Heart right ventricle (tissue), 16 donors: ENCODE data around the gene FAHD1. TPM values are rescaled to one million over a fixed set of nuclear protein-coding genes. Genes with fewer than 3 reads are reported as not detected.

Experiments
- ATAC-seq, 8 donors: fragments of 200-7000 bp; cut with Tn5 transposase; one replicate each; pipeline ENCODE4 v1.9.1; 2020; ENCODE audit warnings: mild to moderate bottlenecking in 8 of 8, moderate library complexity in 8 of 8, moderate number of reproducible peaks in 1 of 8
- DNase-seq, 2 donors: peaks; one replicate each; pipeline ENCODE4 v3.0.0-alpha.2; 2020
- H3K27ac ChIP-seq, 10 donors: fragments of 200-600 bp; sonication (generic) in 2 of 10; one replicate each; pipeline versions ENCODE4 v1.5.0 to v1.8.0; 2020 to 2022; ENCODE audit warnings: mild to moderate bottlenecking in 3 of 10
- H3K27me3 ChIP-seq, 7 donors: fragments of 200-600 bp; one replicate each; pipeline ENCODE4 v1.8.0; 2021 to 2022; ENCODE audit warnings: mild to moderate bottlenecking in 2 of 7
- H3K36me3 ChIP-seq, 9 donors: fragments of 200-600 bp; sonication (generic) in 1 of 9; one replicate each; pipeline versions ENCODE4 v1.5.0 to v1.8.0; 2020 to 2022; ENCODE audit warnings: mild to moderate bottlenecking in 2 of 9
- H3K4me1 ChIP-seq, 9 donors: fragments of 200-600 bp; sonication (generic) in 1 of 9; one replicate each; pipeline versions ENCODE4 v1.5.0 to v1.8.0; 2020 to 2022; ENCODE audit warnings: mild to moderate bottlenecking in 4 of 9
- H3K4me3 ChIP-seq, 10 donors: fragments of 200-600 bp; sonication (generic) in 2 of 10; one replicate each; pipeline versions ENCODE4 v1.5.0 to v1.8.0; 2020 to 2022; ENCODE audit warnings: mild to moderate bottlenecking in 7 of 10, moderate library complexity in 2 of 10
- H3K9me3 ChIP-seq, 11 donors: fragments of 200-600 bp in 10 of 11; sonication (generic) in 2 of 11; one replicate each; pipeline versions ENCODE4 v1.5.0 to v1.8.0; 2013 to 2022; ENCODE audit warnings: mild to moderate bottlenecking in 2 of 11, control low read depth in 1 of 11, moderate library complexity in 1 of 11
- WGBS, 2 donors: extraction: QIAGEN DNeasy Blood & Tissue Kit; methylation state at CpG; one replicate each; pipeline ENCODE4 v1.1.7; 2013; ENCODE audit warnings: inconsistent platforms in 1 of 2; 5-methylcytosine and 5-hydroxymethylcytosine counted together
- intact Hi-C, 10 donors: fragments of 100-400 bp; cut with DNase I; formaldehyde crosslinking; loops; one replicate each; pipeline versions ENCODE4 v1.11.1 to v1.14.2; 2022
- polyA plus RNA-seq, 2 donors: library from polyadenylated mRNA; stranded (reverse); fragments of 200-250 nt; gene quantifications; one replicate each; pipeline ENCODE4 v1.2.3, GENCODE V29; 2013
- total RNA-seq, 10 donors: library from RNA; stranded (reverse); fragmentation: NEBNext Ultra II Directional in 3 of 10; extraction: Animal tissue kit (Norgen Biotek cat#: 25700) in 3 of 10; gene quantifications; one replicate each; pipeline versions ENCODE4 v1.2.1 to v1.2.4, GENCODE V29; 2021 to 2023
- TF ChIP-seq, protein P1 (sequence below), 9 donors: fragments of 200-600 bp; sonication (generic) in 2 of 9; IDR thresholded peaks; one replicate each; pipeline versions ENCODE4 v1.5.0 to v1.8.0; 2021 to 2022; ENCODE audit warnings: antibody characterized with exemption in 9 of 9, mild to moderate bottlenecking in 5 of 9, moderate library complexity in 1 of 9
- donor health status: Arrhythmogenic right ventricular cardiomyopathy.
- donor health status: ischemic (EF 13 %, LVEDD 7.1; RV severe dilation, severe dysfunction).
- donor health status: healthy with polysubstance abuse.
- donor health status: DM: no; HTN: yes; CAD: no.
- donor health status: DM: no; HTN: no; CAD: no.
- donor health status: ischemic (EF 25% LVEDD 6.9; RV normal size, moderate dysfunction).
- donor health status: ischemic (EF 25% LVEDD 5.7; RV mildly dilated, moderate dysfunction).
- donor health status: healthy.
- donor health status: DM: yes; HTN: yes; CAD: no.
- donor health status: Ischemic cardiomyopathy.
- donor health status: ischemic (EF 35%, LVEDD 5.7; RV mildly dilated, moderate dysfunction).
- donor health status: nonischemic (EF 11% LVEDD 7.7; RV severe dilation, severe dysfunction).
- donor health status: DM: yes; HTN: yes; CAD: no.
- donor health status: PGD.
- donor health status: ischemic (EF 29% LVEDD 5.4; RV normal size, mild dysfunction).
- donor health status: nonischemic (EF 23%, LVEDD 6.1; RV moderate dilation, normal function).

The FAHD1 gene
- total and polyA plus RNA-seq, 12 donors = 16.2 to 47.6 (median 31.5) TPM

DNA sequence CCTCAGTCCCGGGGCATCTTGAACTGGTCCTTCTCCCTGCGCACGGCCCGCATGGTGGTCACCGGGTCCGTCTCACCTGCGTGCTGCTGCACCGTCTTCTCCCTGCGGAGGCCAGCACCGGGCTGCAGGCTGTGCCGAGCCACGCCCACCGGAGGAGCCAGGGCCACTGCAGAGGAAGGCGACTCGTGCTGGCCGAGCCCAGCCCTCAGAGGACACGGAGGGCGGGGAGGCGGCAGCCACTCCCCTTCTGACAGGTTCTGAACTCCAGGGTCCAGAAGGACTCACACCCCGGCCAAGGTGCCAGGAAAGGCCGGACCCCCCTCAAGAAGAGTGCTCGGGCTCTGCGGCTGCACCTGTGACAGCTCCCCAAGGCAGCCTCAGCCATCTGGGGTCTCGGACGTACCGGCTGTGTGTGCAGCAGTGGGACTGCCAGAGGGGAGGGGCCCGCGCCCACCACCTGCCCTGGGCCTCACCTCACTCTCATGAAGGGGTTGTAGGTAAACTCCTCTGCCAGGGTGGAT is 17.7 kb upstream of the FAHD1 start:
- H3K36me3 ChIP-seq = peaks cover 0 to 86% (median 18%) of the 10 kb centered on the region in 9 donors
- intact Hi-C loops = no loop called here
- TF ChIP-seq, protein P1, sequence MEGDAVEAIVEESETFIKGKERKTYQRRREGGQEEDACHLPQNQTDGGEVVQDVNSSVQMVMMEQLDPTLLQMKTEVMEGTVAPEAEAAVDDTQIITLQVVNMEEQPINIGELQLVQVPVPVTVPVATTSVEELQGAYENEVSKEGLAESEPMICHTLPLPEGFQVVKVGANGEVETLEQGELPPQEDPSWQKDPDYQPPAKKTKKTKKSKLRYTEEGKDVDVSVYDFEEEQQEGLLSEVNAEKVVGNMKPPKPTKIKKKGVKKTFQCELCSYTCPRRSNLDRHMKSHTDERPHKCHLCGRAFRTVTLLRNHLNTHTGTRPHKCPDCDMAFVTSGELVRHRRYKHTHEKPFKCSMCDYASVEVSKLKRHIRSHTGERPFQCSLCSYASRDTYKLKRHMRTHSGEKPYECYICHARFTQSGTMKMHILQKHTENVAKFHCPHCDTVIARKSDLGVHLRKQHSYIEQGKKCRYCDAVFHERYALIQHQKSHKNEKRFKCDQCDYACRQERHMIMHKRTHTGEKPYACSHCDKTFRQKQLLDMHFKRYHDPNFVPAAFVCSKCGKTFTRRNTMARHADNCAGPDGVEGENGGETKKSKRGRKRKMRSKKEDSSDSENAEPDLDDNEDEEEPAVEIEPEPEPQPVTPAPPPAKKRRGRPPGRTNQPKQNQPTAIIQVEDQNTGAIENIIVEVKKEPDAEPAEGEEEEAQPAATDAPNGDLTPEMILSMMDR (IDR thresholded peaks at IDR 0.05) = no peak
- no peaks in the 10 kb centered on the region for H3K4me1 ChIP-seq
- H3K9me3 ChIP-seq = peaks cover 0 to 4% (median 0%) of the 10 kb centered on the region in 11 donors
- ATAC-seq (no peak), DNase-seq (no peak)
- 73 to 83% methylated on average over 27 to 28 of the region's 28 CpGs for WGBS, 2 donors
- H3K27me3 ChIP-seq = no peaks in the 10 kb centered on the region
- no peak overlapping the region for H3K4me3 ChIP-seq
- no peak overlapping the region for H3K27ac ChIP-seq

DNA sequence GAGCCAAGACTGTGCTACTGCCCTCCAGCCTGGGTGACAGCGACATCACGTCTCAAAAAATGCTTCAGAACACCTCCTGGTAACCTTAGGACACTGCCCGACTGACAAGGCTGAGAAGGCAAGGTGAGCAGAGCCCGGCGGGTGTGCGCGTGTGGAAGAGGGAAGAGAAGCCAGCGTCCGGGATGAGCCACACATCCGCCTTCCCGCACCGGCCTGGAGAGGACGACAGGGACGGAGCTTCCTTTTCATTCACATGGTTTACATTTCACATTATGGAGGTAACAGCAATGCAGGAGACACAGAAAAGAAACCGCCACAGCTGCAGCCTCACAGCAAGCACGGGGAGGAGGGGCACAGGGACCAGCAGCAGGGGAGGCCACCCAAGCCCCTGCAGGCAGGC is 16.9 kb upstream of the FAHD1 start:
- no peak for ATAC-seq
- H3K27me3 ChIP-seq = no peaks in the 10 kb centered on the region
- H3K9me3 ChIP-seq = peaks cover 0 to 4% (median 0%) of the 10 kb centered on the region in 11 donors
- WGBS, 2 donors = 96 to 97% methylated on average over 16 of the region's 16 CpGs
- H3K4me3 ChIP-seq = no peak overlapping the region
- H3K4me1 ChIP-seq = no peaks in the 10 kb centered on the region
- TF ChIP-seq, protein P1 (IDR thresholded peaks at IDR 0.05) = no peak
- peaks cover 0 to 80% (median 18%) of the 10 kb centered on the region in 9 donors for H3K36me3 ChIP-seq
- intact Hi-C loops = no loop called here
- no peak overlapping the region for H3K27ac ChIP-seq
- no peak for DNase-seq

- H3K4me1 ChIP-seq = no peaks in the 10 kb centered on the region
- DNase-seq (no peak), ATAC-seq (no peak)
- H3K9me3 ChIP-seq = peaks cover 0 to 4% (median 0%) of the 10 kb centered on the region in 11 donors
- WGBS, 2 donors = 96 to 98% methylated on average over 16 of the region's 16 CpGs
- H3K27ac ChIP-seq = no peak overlapping the region
- TF ChIP-seq, protein P1 (IDR thresholded peaks at IDR 0.05) = no peak
- intact Hi-C loops = no loop called here
- no peak overlapping the region for H3K4me3 ChIP-seq
- H3K27me3 ChIP-seq = no peaks in the 10 kb centered on the region
- H3K36me3 ChIP-seq = peaks cover 0 to 77% (median 16%) of the 10 kb centered on the region in 9 donors
Observed at GRCh38 chr16:1810536-1810935, 16.5 kb upstream of the FAHD1 start.

DNA sequence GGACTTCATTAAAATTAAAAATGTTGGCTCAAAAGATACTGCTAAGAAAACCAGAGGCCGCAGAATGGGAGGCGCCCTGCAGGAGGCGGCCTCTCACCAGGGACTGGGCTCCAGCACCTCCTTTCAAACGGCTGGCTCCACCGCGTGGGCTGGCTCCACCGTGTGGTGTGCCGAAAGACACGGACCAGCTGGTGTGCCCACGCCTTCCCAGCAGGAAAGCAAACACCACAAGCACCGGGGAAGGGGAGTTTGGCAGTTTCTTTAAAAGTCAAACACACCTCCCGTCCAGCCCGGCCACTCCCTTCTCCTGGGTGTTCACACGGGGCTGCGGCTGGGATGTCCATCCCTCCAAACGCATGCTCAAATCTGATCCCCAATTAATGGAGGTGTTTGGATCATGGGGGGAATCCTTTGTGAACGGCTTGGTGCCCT is 14.3 kb upstream of the FAHD1 start:
- no peaks in the 10 kb centered on the region for H3K9me3 ChIP-seq
- H3K4me1 ChIP-seq = no peaks in the 10 kb centered on the region
- peaks cover 0 to 78% (median 20%) of the 10 kb centered on the region in 9 donors for H3K36me3 ChIP-seq
- peak; percentile 62 to 72 for DNase-seq
- no peak overlapping the region for H3K4me3 ChIP-seq
- H3K27me3 ChIP-seq = no peaks in the 10 kb centered on the region
- no peak overlapping the region for H3K27ac ChIP-seq
- TF ChIP-seq, protein P1 (IDR thresholded peaks at IDR 0.05) = peak in 7 of 9 donors; percentile 19 to 59 (median 47)
- WGBS, 2 donors = 32 to 34% methylated on average over 17 of the region's 17 CpGs
- peak; percentile 46 to 90 (median 86) for ATAC-seq
- intact Hi-C loops = no loop called here
